Neural crest cell (in vitro differentiated cells): ENCODE results near the gene DSC2. TPM values are rescaled to one million over a fixed set of nuclear protein-coding genes. Genes with fewer than 3 reads are reported as not detected.

ENCODE experiments used
- DNase-seq: peaks from one replicate; pipeline ENCODE4 v3.0.0; 2021; ENCODE audit warnings: low read depth, mixed read lengths, low spot score
- H3K27ac Mint-ChIP-seq: one replicate; pipeline ENCODE4 v1.8.0; 2021; ENCODE audit warnings: mild to moderate bottlenecking, mixed read lengths; ENCODE audit not compliant: unreplicated experiment
- H3K27me3 Mint-ChIP-seq: 2 replicates; pipeline ENCODE4 v1.8.0; 2021; ENCODE audit warnings: low read depth, mild to moderate bottlenecking, mixed read lengths
- H3K36me3 Mint-ChIP-seq: 2 replicates; pipeline ENCODE4 v1.8.0; 2021; ENCODE audit warnings: low read depth, mild to moderate bottlenecking, mixed read lengths
- H3K4me1 Mint-ChIP-seq: 2 replicates; pipeline ENCODE4 v1.8.0; 2021; ENCODE audit warnings: mixed read lengths
- H3K4me3 Mint-ChIP-seq: one replicate; pipeline ENCODE4 v1.8.0; 2021; ENCODE audit warnings: mild to moderate bottlenecking, mixed read lengths
- H3K9me3 Mint-ChIP-seq: 2 replicates; pipeline ENCODE4 v1.8.0; 2021; ENCODE audit warnings: mixed read lengths
- total RNA-seq: library from RNA; stranded (reverse); gene quantifications from 2 replicates; pipeline ENCODE4 v1.2.1, GENCODE V29; 2021
- TF ChIP-seq, protein P1 (sequence below): fragments of 200-600 bp; sonication (generic); conservative IDR thresholded peaks from 2 replicates; pipeline ENCODE4 v1.5.0; 2021; ENCODE audit warnings: antibody characterized with exemption, mild to moderate bottlenecking

Gene DSC2
- total RNA-seq, 1 donor from 2014 or later = 9.8 TPM

DNA sequence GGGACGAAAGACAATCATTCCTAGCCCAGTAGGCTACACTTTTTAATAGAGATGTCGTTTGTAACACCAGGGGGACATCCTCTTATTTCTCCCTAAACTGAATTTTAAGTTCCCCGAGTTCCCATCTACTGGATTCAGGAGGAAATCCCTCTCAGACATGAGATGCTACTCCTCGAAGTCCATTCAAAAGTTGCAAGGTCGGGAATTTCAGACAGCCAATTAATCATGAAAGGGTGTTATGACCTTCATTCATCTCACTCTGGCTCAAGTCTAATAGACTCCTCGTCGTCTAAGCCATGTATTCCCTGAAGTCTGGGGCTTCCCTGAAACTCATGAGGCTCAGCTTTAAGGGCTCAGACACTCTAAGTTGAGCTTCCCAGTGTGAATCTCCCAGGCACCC is 58.5 kb downstream of the DSC2 start:
- H3K4me1 Mint-ChIP-seq = peaks cover 23% of the 10 kb centered on the region
- H3K9me3 Mint-ChIP-seq = peaks cover 2% of the 10 kb centered on the region
- no peak overlapping the region for H3K27ac Mint-ChIP-seq
- peaks cover 73% of the 10 kb centered on the region for H3K27me3 Mint-ChIP-seq
- peaks cover 5% of the 10 kb centered on the region for H3K36me3 Mint-ChIP-seq
- DNase-seq = no peak
- H3K4me3 Mint-ChIP-seq = peak overlapping the region; percentile 66
- TF ChIP-seq, protein P1, sequence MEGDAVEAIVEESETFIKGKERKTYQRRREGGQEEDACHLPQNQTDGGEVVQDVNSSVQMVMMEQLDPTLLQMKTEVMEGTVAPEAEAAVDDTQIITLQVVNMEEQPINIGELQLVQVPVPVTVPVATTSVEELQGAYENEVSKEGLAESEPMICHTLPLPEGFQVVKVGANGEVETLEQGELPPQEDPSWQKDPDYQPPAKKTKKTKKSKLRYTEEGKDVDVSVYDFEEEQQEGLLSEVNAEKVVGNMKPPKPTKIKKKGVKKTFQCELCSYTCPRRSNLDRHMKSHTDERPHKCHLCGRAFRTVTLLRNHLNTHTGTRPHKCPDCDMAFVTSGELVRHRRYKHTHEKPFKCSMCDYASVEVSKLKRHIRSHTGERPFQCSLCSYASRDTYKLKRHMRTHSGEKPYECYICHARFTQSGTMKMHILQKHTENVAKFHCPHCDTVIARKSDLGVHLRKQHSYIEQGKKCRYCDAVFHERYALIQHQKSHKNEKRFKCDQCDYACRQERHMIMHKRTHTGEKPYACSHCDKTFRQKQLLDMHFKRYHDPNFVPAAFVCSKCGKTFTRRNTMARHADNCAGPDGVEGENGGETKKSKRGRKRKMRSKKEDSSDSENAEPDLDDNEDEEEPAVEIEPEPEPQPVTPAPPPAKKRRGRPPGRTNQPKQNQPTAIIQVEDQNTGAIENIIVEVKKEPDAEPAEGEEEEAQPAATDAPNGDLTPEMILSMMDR = no peak

DNA sequence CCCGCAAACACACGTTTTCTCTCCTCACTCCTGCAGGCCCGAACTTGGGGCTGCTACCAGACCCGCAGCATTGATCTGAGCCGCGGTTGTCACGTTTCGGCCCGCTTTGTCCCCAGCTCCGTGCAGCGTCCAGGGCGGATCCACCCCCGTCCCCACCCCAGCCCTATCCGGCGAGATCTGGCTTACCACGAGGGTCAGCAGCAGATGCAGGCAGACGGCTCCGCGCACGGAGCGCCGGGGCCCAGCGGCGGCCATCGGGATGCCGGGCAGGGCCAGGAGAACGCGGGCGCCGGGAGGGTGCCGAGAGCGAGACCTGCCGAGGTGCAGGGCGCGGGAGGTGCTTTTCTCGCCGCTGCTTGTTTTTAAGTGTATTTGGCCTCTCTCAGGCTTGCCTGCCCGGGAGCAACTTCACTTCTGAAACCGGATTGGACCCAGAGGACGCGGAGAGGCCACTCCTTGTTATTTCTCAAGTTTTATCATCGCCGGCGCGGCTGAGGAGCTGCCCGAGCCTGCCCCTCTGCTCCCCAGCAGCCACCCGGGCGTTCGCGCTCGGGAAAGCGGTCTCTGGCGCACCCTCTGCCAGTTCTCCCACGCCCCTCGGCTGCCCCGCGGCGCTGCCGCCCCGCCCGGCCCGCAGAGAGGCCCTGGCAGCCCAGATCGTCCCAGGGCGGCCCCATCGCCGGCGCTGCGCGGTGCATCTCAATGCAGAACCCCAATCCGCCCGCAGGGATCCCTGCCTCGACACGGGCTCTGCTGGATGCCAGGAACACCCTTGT is 59.6 kb downstream of the DSC2 start, which contains the start of gene DSC3:
DSC3 (minus strand) TSS at position 337 of the 776 bp plus-strand sequence; CDS start at position 255, 82 bp downstream.
- TF ChIP-seq, protein P1 = peak; percentile 19
- DNase-seq = peak; percentile 37
- H3K9me3 Mint-ChIP-seq = peaks cover 2% of the 10 kb centered on the region
- no peak within 1 kb of the TSS for H3K27ac Mint-ChIP-seq
- H3K27me3 Mint-ChIP-seq = peaks cover 80% of the 10 kb centered on the region
- peaks cover 23% of the 10 kb centered on the region for H3K4me1 Mint-ChIP-seq
- peaks cover 5% of the 10 kb centered on the region for H3K36me3 Mint-ChIP-seq
- peak within 1 kb of the TSS; percentile 93 for H3K4me3 Mint-ChIP-seq

DNA sequence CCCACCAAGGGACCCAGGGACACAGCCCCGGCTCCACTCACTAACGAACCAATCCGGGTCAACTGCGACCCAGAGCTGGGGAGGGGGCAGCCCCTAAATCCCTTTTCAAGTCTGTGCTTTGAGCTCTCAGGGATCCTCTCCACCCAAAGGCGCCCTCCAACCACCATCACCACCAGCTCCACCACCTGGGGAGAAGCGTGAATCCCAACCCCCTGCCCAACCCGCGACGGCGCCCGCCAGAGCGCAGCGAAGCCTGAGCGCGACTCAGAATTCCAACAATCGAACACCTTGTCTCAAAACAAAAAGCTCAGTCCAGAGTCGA is 60.2 kb downstream of the DSC2 start:
- H3K9me3 Mint-ChIP-seq = peaks cover 2% of the 10 kb centered on the region

DNA sequence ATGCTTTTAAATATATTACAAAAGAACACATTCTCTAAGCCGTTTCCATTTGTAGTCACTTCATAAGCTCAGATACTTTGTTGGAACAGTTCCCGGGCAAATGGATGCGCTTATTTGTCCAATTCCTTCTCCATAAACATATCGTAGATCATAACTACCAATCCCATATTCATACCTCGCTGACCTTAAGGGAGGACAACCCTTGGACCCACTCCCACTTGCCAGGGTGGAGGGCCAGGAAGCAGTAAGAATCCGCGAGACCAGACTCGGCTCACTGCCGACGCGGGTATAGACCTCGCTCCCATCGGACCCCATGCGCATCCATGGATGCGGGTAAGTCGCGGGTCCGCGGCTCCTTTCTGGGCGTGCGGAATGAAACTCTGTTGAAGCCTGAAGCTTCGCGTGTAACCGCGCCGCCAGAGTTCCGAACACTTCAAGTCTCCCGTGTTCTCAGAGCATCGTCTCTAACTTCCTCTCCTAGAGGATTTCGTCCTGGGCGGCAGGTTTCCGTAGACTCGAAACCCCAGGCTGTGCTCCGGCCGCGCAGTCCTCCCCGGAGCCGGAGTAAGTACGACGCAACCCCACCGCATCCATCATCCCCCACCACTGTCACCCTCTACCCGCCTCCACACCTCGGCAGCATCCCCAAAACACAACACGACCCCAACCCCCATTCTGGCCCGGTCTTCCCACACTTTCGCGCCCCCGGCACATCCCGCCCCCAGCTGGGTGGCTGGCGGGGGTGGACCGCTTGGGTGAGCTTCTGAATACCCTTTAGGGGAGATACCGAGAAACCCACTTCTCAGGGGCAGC is 60.7 kb downstream of the DSC2 start:
- Mint-ChIP-seq H3K27ac (no peak overlapping the region), H3K27me3 (peaks cover 83% of the 10 kb centered on the region), H3K4me1 (peaks cover 23% of the 10 kb centered on the region), H3K9me3 (peaks cover 2% of the 10 kb centered on the region), H3K4me3 (peak overlapping the region; percentile 93), H3K36me3 (peaks cover 5% of the 10 kb centered on the region)
- DNase-seq = peak; percentile 16
- TF ChIP-seq, protein P1 = no peak

More for the DNA sequence above, 60.2 kb downstream of the DSC2 start:
- Mint-ChIP-seq H3K4me3 (peak overlapping the region; percentile 93), H3K4me1 (peaks cover 23% of the 10 kb centered on the region), H3K27ac (no peak overlapping the region), H3K36me3 (peaks cover 5% of the 10 kb centered on the region), H3K27me3 (peaks cover 85% of the 10 kb centered on the region)
- TF ChIP-seq, protein P1 = no peak
- peak; percentile 18 for DNase-seq

DNA sequence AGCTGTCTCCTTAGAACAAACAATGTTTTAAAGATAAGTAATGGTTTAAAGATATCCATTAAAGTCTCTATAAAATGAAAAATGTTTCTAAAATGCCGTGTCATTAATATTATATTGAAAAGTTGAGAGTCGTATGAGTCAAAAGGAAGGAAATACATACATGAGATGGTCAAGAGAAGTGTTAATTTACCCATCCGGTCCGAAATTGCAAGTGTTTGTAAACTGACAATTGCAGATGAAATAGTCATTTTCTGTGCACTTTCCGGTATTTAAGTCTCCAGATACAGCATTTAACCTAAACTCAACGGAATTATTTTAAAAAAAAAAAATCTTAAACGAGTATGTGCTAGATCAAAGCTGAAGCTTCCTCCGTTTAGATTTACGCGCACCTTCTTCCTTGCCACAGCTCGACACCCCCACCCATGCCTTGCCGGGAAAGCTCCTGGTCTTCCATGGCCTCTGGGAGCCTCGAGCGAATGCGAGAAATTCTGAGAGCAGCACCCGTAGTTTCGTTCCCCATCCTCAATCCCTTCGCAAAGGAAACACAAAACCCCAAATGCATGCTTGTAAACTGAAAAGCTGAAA is 61.4 kb downstream of the DSC2 start:
- Mint-ChIP-seq H3K27ac (no peak overlapping the region), H3K9me3 (no peaks in the 10 kb centered on the region), H3K4me3 (peak overlapping the region; percentile 93), H3K36me3 (peaks cover 5% of the 10 kb centered on the region), H3K27me3 (peaks cover 80% of the 10 kb centered on the region), H3K4me1 (peaks cover 23% of the 10 kb centered on the region)
- TF ChIP-seq, protein P1 = no peak
- DNase-seq = peak; percentile 4
